ENCODE results near the gene TMEM50A. TPM values are rescaled to one million over a fixed set of nuclear protein-coding genes. Genes with fewer than 3 reads are reported as not detected.
"Not testable (repeated sequence)": the region's sequence is repeated elsewhere in the genome, so short reads cannot be mapped to it uniquely, and the experiment has no call there.

TMEM50A gene
- total and polyA plus RNA-seq, 2 donors from 2014 or later: 115 to 118 TPM

GRCh38 chr1:25296501-25296900 is 41.6 kb upstream of the TMEM50A start:
- H3K9me3 ChIP-seq (ENCODE audit: control insufficient read depth in 2 of 3, insufficient read depth in 1 of 3, low read length in 3 of 3); H3K4me3 ChIP-seq (ENCODE audit: low read length in 3 of 3); H3K27ac ChIP-seq (ENCODE audit: low read depth in 2 of 2, low read length in 2 of 2); FAIRE-seq; intact Hi-C loops (cut with DNase I); H3K9ac ChIP-seq (ENCODE audit: low read length in 3 of 3); H3K4me1 ChIP-seq (ENCODE audit: control insufficient read depth in 2 of 3, insufficient read depth in 2 of 3, low read depth in 1 of 3, low read length in 3 of 3); DNase-seq; H3K27me3 ChIP-seq (ENCODE audit: control insufficient read depth, insufficient read depth, low read length); H3K36me3 ChIP-seq (ENCODE audit: control insufficient read depth in 2 of 3, insufficient read depth in 3 of 3, low read length in 3 of 3): not testable (repeated sequence)

GRCh38 chr1:25300729-25301128 is 37.4 kb upstream of the TMEM50A start:
- intact Hi-C loops (cut with DNase I); DNase-seq; H3K27ac ChIP-seq (ENCODE audit: low read depth in 2 of 2, low read length in 2 of 2); H3K9ac ChIP-seq (ENCODE audit: low read length in 3 of 3); H3K4me3 ChIP-seq (ENCODE audit: low read length in 3 of 3); H3K27me3 ChIP-seq (ENCODE audit: control insufficient read depth, insufficient read depth, low read length); H3K4me1 ChIP-seq (ENCODE audit: control insufficient read depth in 2 of 3, insufficient read depth in 2 of 3, low read depth in 1 of 3, low read length in 3 of 3); H3K36me3 ChIP-seq (ENCODE audit: control insufficient read depth in 2 of 3, insufficient read depth in 3 of 3, low read length in 3 of 3); FAIRE-seq; H3K9me3 ChIP-seq (ENCODE audit: control insufficient read depth in 2 of 3, insufficient read depth in 1 of 3, low read length in 3 of 3): not testable (repeated sequence)

GRCh38 chr1:25302330-25302729 is 35.8 kb upstream of the TMEM50A start:
- H3K9ac ChIP-seq (ENCODE audit: low read length in 3 of 3); H3K4me1 ChIP-seq (ENCODE audit: control insufficient read depth in 2 of 3, insufficient read depth in 2 of 3, low read depth in 1 of 3, low read length in 3 of 3); H3K27me3 ChIP-seq (ENCODE audit: control insufficient read depth, insufficient read depth, low read length); H3K9me3 ChIP-seq (ENCODE audit: control insufficient read depth in 2 of 3, insufficient read depth in 1 of 3, low read length in 3 of 3); DNase-seq; H3K27ac ChIP-seq (ENCODE audit: low read depth in 2 of 2, low read length in 2 of 2); intact Hi-C loops (cut with DNase I); FAIRE-seq; H3K36me3 ChIP-seq (ENCODE audit: control insufficient read depth in 2 of 3, insufficient read depth in 3 of 3, low read length in 3 of 3); H3K4me3 ChIP-seq (ENCODE audit: low read length in 3 of 3): not testable (repeated sequence)

- H3K4me1 ChIP-seq (ENCODE audit: control insufficient read depth in 2 of 3, insufficient read depth in 2 of 3, low read depth in 1 of 3, low read length in 3 of 3); H3K27me3 ChIP-seq (ENCODE audit: control insufficient read depth, insufficient read depth, low read length); H3K27ac ChIP-seq (ENCODE audit: low read depth in 2 of 2, low read length in 2 of 2); FAIRE-seq; H3K9ac ChIP-seq (ENCODE audit: low read length in 3 of 3); H3K4me3 ChIP-seq (ENCODE audit: low read length in 3 of 3); H3K9me3 ChIP-seq (ENCODE audit: control insufficient read depth in 2 of 3, insufficient read depth in 1 of 3, low read length in 3 of 3); H3K36me3 ChIP-seq (ENCODE audit: control insufficient read depth in 2 of 3, insufficient read depth in 3 of 3, low read length in 3 of 3); intact Hi-C loops (cut with DNase I): not testable (repeated sequence)
- DNase-seq: peak in 1 of 5 donors; percentile 13
Measured at GRCh38 chr1:25304936-25305335, 33.2 kb upstream of the TMEM50A start.

GRCh38 chr1:25308168-25308567 is 30.0 kb upstream of the TMEM50A start:
- H3K27me3 ChIP-seq (ENCODE audit: control insufficient read depth, insufficient read depth, low read length); H3K4me1 ChIP-seq (ENCODE audit: control insufficient read depth in 2 of 3, insufficient read depth in 2 of 3, low read depth in 1 of 3, low read length in 3 of 3); DNase-seq; H3K36me3 ChIP-seq (ENCODE audit: control insufficient read depth in 2 of 3, insufficient read depth in 3 of 3, low read length in 3 of 3); H3K27ac ChIP-seq (ENCODE audit: low read depth in 2 of 2, low read length in 2 of 2); H3K4me3 ChIP-seq (ENCODE audit: low read length in 3 of 3); FAIRE-seq; intact Hi-C loops (cut with DNase I); H3K9ac ChIP-seq (ENCODE audit: low read length in 3 of 3); H3K9me3 ChIP-seq (ENCODE audit: control insufficient read depth in 2 of 3, insufficient read depth in 1 of 3, low read length in 3 of 3): not testable (repeated sequence)

- H3K27me3 ChIP-seq (ENCODE audit: control insufficient read depth, insufficient read depth, low read length); intact Hi-C loops (cut with DNase I); H3K27ac ChIP-seq (ENCODE audit: low read depth in 2 of 2, low read length in 2 of 2); H3K4me1 ChIP-seq (ENCODE audit: control insufficient read depth in 2 of 3, insufficient read depth in 2 of 3, low read depth in 1 of 3, low read length in 3 of 3); H3K9me3 ChIP-seq (ENCODE audit: control insufficient read depth in 2 of 3, insufficient read depth in 1 of 3, low read length in 3 of 3); FAIRE-seq; H3K9ac ChIP-seq (ENCODE audit: low read length in 3 of 3); DNase-seq; H3K36me3 ChIP-seq (ENCODE audit: control insufficient read depth in 2 of 3, insufficient read depth in 3 of 3, low read length in 3 of 3); H3K4me3 ChIP-seq (ENCODE audit: low read length in 3 of 3): not testable (repeated sequence)
Measured at GRCh38 chr1:25309085-25309484, 29.0 kb upstream of the TMEM50A start.

GRCh38 chr1:25309486-25309885 is 28.6 kb upstream of the TMEM50A start:
- H3K27ac ChIP-seq (ENCODE audit: low read depth in 2 of 2, low read length in 2 of 2); FAIRE-seq; H3K27me3 ChIP-seq (ENCODE audit: control insufficient read depth, insufficient read depth, low read length); intact Hi-C loops (cut with DNase I); H3K4me3 ChIP-seq (ENCODE audit: low read length in 3 of 3); H3K9me3 ChIP-seq (ENCODE audit: control insufficient read depth in 2 of 3, insufficient read depth in 1 of 3, low read length in 3 of 3); H3K4me1 ChIP-seq (ENCODE audit: control insufficient read depth in 2 of 3, insufficient read depth in 2 of 3, low read depth in 1 of 3, low read length in 3 of 3); H3K36me3 ChIP-seq (ENCODE audit: control insufficient read depth in 2 of 3, insufficient read depth in 3 of 3, low read length in 3 of 3); H3K9ac ChIP-seq (ENCODE audit: low read length in 3 of 3); DNase-seq: not testable (repeated sequence)

GRCh38 chr1:25312806-25313470 is 25.2 kb upstream of the TMEM50A start:
- intact Hi-C loops (cut with DNase I); FAIRE-seq; H3K36me3 ChIP-seq (ENCODE audit: control insufficient read depth in 2 of 3, insufficient read depth in 3 of 3, low read length in 3 of 3): not testable (repeated sequence)

More at GRCh38 chr1:25312806-25313470, 25.2 kb upstream of the TMEM50A start:
- not testable (repeated sequence) for H3K4me3 ChIP-seq (ENCODE audit: low read length in 3 of 3); DNase-seq; H3K4me1 ChIP-seq (ENCODE audit: control insufficient read depth in 2 of 3, insufficient read depth in 2 of 3, low read depth in 1 of 3, low read length in 3 of 3); H3K27me3 ChIP-seq (ENCODE audit: control insufficient read depth, insufficient read depth, low read length); H3K27ac ChIP-seq (ENCODE audit: low read depth in 2 of 2, low read length in 2 of 2); H3K9me3 ChIP-seq (ENCODE audit: control insufficient read depth in 2 of 3, insufficient read depth in 1 of 3, low read length in 3 of 3); H3K9ac ChIP-seq (ENCODE audit: low read length in 3 of 3)
